Gastroesophageal sphincter (tissue), 4 donors: ENCODE results near the gene PDE4B. TPM values are rescaled to one million over a fixed set of nuclear protein-coding genes. Genes with fewer than 3 reads are reported as not detected.

ENCODE experiments used
- ATAC-seq: fragments of 150-250 bp; one replicate; pipeline ENCODE4 v1.9.1; 2016; ENCODE audit warnings: mild to moderate bottlenecking, moderate library complexity
- H3K27ac ChIP-seq, 4 donors: fragments of 200-600 bp; sonication (generic) in 3 of 4; 1 replicate in 3 of 4; 2 replicates in 1 of 4; pipeline ENCODE4 v1.5.1; 2016 to 2019
- H3K27me3 ChIP-seq: fragments of 200-600 bp; sonication (generic); one replicate; pipeline ENCODE4 v1.5.1; 2019
- H3K36me3 ChIP-seq, 2 donors: fragments of 200-600 bp; sonication (generic); one replicate each; pipeline ENCODE4 v1.5.1; 2019; ENCODE audit warnings: control low read depth in 1 of 2
- H3K4me1 ChIP-seq, 3 donors: fragments of 200-600 bp; sonication (generic); 1 replicate in 2 of 3; 2 replicates in 1 of 3; pipeline ENCODE4 v1.5.1; 2016 to 2019; ENCODE audit warnings: control low read depth in 2 of 3
- H3K4me3 ChIP-seq, 2 donors: fragments of 200-600 bp; sonication (generic); one replicate each; pipeline ENCODE4 v1.5.1; 2019; ENCODE audit warnings: mild to moderate bottlenecking in 1 of 2, moderate library complexity in 1 of 2
- H3K9me3 ChIP-seq, 3 donors: fragments of 200-600 bp; sonication (generic); one replicate each; pipeline ENCODE4 v1.5.1; 2017 to 2019; ENCODE audit warnings: control low read depth in 2 of 3
- EP300 ChIP-seq: sonication (generic); formaldehyde crosslinking; IDR thresholded peaks from one replicate; pipeline ENCODE4 v1.6.1; 2017; ENCODE audit warnings: antibody characterized with exemption, mild to moderate bottlenecking
- POLR2A ChIP-seq, 2 donors: fragments of 450-650 bp; IDR thresholded peaks; one replicate each; pipeline ENCODE4 v1.6.1; 2017; ENCODE audit warnings: antibody characterized with exemption in 2 of 2, mild to moderate bottlenecking in 2 of 2, moderate library complexity in 1 of 2
- POLR2AphosphoS5 ChIP-seq: sonication (generic); formaldehyde crosslinking; IDR thresholded peaks from one replicate; pipeline ENCODE4 v1.6.1; 2017; ENCODE audit warnings: antibody characterized with exemption
- WGBS, 2 donors: methylation state at CpG; one replicate each; pipeline ENCODE4 v1.1.5; 2018; ENCODE audit warnings: low coverage in 1 of 2; 5-methylcytosine and 5-hydroxymethylcytosine counted together
- total RNA-seq, 4 donors: library from RNA; depleted of rRNA; stranded (reverse); fragments of >200 nt; gene quantifications; one replicate each; pipeline ENCODE4 v1.1.0, GENCODE V29; 2016
- TF ChIP-seq, protein P1 (sequence below), 4 experiments: fragments of 200-600 bp in 2 of 4; fragments of 450-650 bp in 2 of 4; sonication (generic) in 1 of 4; IDR thresholded peaks; one replicate each; pipeline ENCODE4 v1.5.1; 2017 to 2019; ENCODE audit warnings: antibody characterized with exemption in 4 of 4, mild to moderate bottlenecking in 2 of 4, moderate library complexity in 2 of 4

PDE4B gene
- total RNA-seq, 4 donors from 2014 or later = 5.9 to 16.2 (median 8.8) TPM

GRCh38 chr1:65949933-65950332 lies 157.2 kb downstream of the PDE4B start:
- no peaks in the 10 kb centered on the region for H3K9me3 ChIP-seq
- no peaks in the 10 kb centered on the region for H3K4me1 ChIP-seq
- H3K4me3 ChIP-seq = no peak overlapping the region
- H3K27me3 ChIP-seq = no peaks in the 10 kb centered on the region
- no peak for ATAC-seq
- no peak overlapping the region for H3K27ac ChIP-seq
- no peak for TF ChIP-seq POLR2A (IDR thresholded peaks at IDR 0.05)
- 76 to 80% methylated on average over 2 to 3 of the region's 3 CpGs for WGBS, 2 donors
- H3K36me3 ChIP-seq = no peaks in the 10 kb centered on the region

- no peak overlapping the region for H3K27ac ChIP-seq
- no peaks in the 10 kb centered on the region for H3K9me3 ChIP-seq
- H3K4me1 ChIP-seq = no peaks in the 10 kb centered on the region
- H3K36me3 ChIP-seq = no peaks in the 10 kb centered on the region
- no peaks in the 10 kb centered on the region for H3K27me3 ChIP-seq
- 56 to 66% methylated on average over 3 of the region's 3 CpGs for WGBS, 2 donors
- TF ChIP-seq POLR2AphosphoS5 (no peak), POLR2A (IDR thresholded peaks at IDR 0.05) (no peak)
- ATAC-seq = no peak
- no peak overlapping the region for H3K4me3 ChIP-seq
Observed at GRCh38 chr1:65952696-65953095, 160.0 kb downstream of the PDE4B start.

GRCh38 chr1:65953170-65953569 lies 160.5 kb downstream of the PDE4B start:
- Histone ChIP-seq H3K4me1 (no peaks in the 10 kb centered on the region), H3K36me3 (no peaks in the 10 kb centered on the region), H3K9me3 (no peaks in the 10 kb centered on the region), H3K4me3 (no peak overlapping the region), H3K27ac (no peak overlapping the region), H3K27me3 (no peaks in the 10 kb centered on the region)
- WGBS, 2 donors = 67 to 71% methylated on average over 1 of the region's 1 CpG
- ATAC-seq = no peak
- no peak for TF ChIP-seq POLR2AphosphoS5
- TF ChIP-seq, protein P1, sequence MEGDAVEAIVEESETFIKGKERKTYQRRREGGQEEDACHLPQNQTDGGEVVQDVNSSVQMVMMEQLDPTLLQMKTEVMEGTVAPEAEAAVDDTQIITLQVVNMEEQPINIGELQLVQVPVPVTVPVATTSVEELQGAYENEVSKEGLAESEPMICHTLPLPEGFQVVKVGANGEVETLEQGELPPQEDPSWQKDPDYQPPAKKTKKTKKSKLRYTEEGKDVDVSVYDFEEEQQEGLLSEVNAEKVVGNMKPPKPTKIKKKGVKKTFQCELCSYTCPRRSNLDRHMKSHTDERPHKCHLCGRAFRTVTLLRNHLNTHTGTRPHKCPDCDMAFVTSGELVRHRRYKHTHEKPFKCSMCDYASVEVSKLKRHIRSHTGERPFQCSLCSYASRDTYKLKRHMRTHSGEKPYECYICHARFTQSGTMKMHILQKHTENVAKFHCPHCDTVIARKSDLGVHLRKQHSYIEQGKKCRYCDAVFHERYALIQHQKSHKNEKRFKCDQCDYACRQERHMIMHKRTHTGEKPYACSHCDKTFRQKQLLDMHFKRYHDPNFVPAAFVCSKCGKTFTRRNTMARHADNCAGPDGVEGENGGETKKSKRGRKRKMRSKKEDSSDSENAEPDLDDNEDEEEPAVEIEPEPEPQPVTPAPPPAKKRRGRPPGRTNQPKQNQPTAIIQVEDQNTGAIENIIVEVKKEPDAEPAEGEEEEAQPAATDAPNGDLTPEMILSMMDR (IDR thresholded peaks at IDR 0.05) = no peak
- no peak for TF ChIP-seq EP300
- TF ChIP-seq POLR2A (IDR thresholded peaks at IDR 0.05) = no peak

DNA sequence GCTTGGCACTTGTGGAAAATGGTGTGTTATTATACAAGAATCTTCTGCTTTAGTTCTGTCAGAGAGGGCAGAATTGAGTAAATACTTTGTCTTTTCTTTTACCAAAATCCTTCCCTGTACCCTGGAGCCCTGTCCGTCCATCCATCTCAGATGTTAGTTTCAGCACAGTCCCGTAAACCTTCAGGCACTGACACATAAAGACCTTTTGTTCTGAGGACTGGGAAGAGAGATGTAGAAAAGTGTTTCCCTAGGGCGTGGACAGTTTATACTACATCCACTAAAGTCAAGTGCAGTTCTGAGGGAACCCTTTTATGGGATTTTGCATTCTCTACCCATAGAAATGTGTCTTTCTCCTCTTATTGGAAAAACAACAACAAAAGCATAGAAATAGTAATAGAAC lies 162.4 kb downstream of the PDE4B start:
- Histone ChIP-seq H3K4me1 (no peaks in the 10 kb centered on the region), H3K27me3 (no peaks in the 10 kb centered on the region), H3K27ac (no peak overlapping the region), H3K36me3 (no peaks in the 10 kb centered on the region), H3K9me3 (no peaks in the 10 kb centered on the region), H3K4me3 (no peak overlapping the region)
- no peak for ATAC-seq
- WGBS, 2 donors = 69 to 74% methylated on average over 3 of the region's 3 CpGs
- TF ChIP-seq POLR2A (IDR thresholded peaks at IDR 0.05) = no peak
- TF ChIP-seq POLR2AphosphoS5 = no peak
- no peak for TF ChIP-seq EP300
- TF ChIP-seq, protein P1 (IDR thresholded peaks at IDR 0.05) = no peak

- no peak for TF ChIP-seq EP300
- TF ChIP-seq, protein P1 (IDR thresholded peaks at IDR 0.05) = no peak
- no peak for TF ChIP-seq POLR2AphosphoS5
- no peak for TF ChIP-seq POLR2A (IDR thresholded peaks at IDR 0.05)
- Histone ChIP-seq H3K36me3 (no peaks in the 10 kb centered on the region), H3K9me3 (no peaks in the 10 kb centered on the region), H3K27ac (no peak overlapping the region), H3K27me3 (no peaks in the 10 kb centered on the region), H3K4me3 (no peak overlapping the region), H3K4me1 (no peaks in the 10 kb centered on the region)
- no peak for ATAC-seq
- 90 to 93% methylated on average over 5 to 6 of the region's 6 CpGs for WGBS, 2 donors
Observed at GRCh38 chr1:65955503-65955902, 162.8 kb downstream of the PDE4B start.

- TF ChIP-seq, protein P1 (IDR thresholded peaks at IDR 0.05) = peak; percentile 58 to 79 (median 72)
- TF ChIP-seq POLR2AphosphoS5 (no peak), EP300 (no peak)
- 35 to 36% methylated on average over 12 of the region's 12 CpGs for WGBS, 2 donors
- no peaks in the 10 kb centered on the region for H3K27me3 ChIP-seq
- no peak overlapping the region for H3K27ac ChIP-seq
- H3K4me1 ChIP-seq = no peaks in the 10 kb centered on the region
- no peak for ATAC-seq
- no peaks in the 10 kb centered on the region for H3K36me3 ChIP-seq
- no peaks in the 10 kb centered on the region for H3K9me3 ChIP-seq
- no peak overlapping the region for H3K4me3 ChIP-seq
Observed at GRCh38 chr1:65958561-65959350, 166.1 kb downstream of the PDE4B start.
